WTC11 (cell line): ENCODE data around the gene PARP12. TPM values are rescaled to one million over a fixed set of nuclear protein-coding genes. Genes with fewer than 3 reads are reported as not detected.

Experiments used
- ATAC-seq: fragments of 200-7000 bp; cut with Tn5 transposase; 2 replicates; pipeline ENCODE4 v1.10.0; 2021; ENCODE audit warnings: mild to moderate bottlenecking, moderate library complexity
- CTCF ChIA-PET: fragments of 300-600 bp; sonication (Branson Sonifier 250); formaldehyde crosslinking; loops from one replicate; lab custom pipeline; 2021; ENCODE audit warnings: antibody characterized with exemption; lab: Charles Lee
- POLR2A ChIA-PET: fragments of 350-600 bp; sonication (Branson Sonifier 250); formaldehyde crosslinking; loops from one replicate; lab custom pipeline; 2021; ENCODE audit warnings: antibody characterized with exemption; lab: Charles Lee
- DNase-seq: peaks from one replicate; pipeline ENCODE4 v3.0.0; 2021; ENCODE audit warnings: low spot score
- H3K27ac Mint-ChIP-seq: 2 replicates; pipeline ENCODE4 v1.8.0; 2021; ENCODE audit warnings: mixed read lengths
- H3K27me3 Mint-ChIP-seq: 2 replicates; pipeline ENCODE4 v1.8.0; 2021; ENCODE audit warnings: low read depth, mild to moderate bottlenecking, moderate library complexity, mixed read lengths
- H3K36me3 Mint-ChIP-seq: 2 replicates; pipeline ENCODE4 v1.8.0; 2021; ENCODE audit warnings: mixed read lengths
- H3K4me1 Mint-ChIP-seq: 2 replicates; pipeline ENCODE4 v1.8.0; 2022; ENCODE audit warnings: mixed read lengths
- H3K4me3 Mint-ChIP-seq: 2 replicates; pipeline ENCODE4 v1.8.0; 2021; ENCODE audit warnings: mild to moderate bottlenecking, moderate library complexity, mixed read lengths
- H3K9me3 Mint-ChIP-seq: 2 replicates; pipeline ENCODE4 v1.8.0; 2021; ENCODE audit warnings: mixed read lengths
- AFF4 ChIP-seq: sonication (generic); formaldehyde crosslinking; IDR thresholded peaks from 2 replicates; pipeline ENCODE4 v1.8.1; 2023; ENCODE audit warnings: mild to moderate bottlenecking, missing genetic modification reagents, borderline replicate concordance
- ARID4B ChIP-seq: sonication (generic); formaldehyde crosslinking; IDR thresholded peaks from 2 replicates; pipeline ENCODE4 v1.8.0; 2023; ENCODE audit warnings: missing genetic modification reagents, mild to moderate bottlenecking, borderline replicate concordance
- CDX4 ChIP-seq: fragments of 250-450 bp; sonication (Bioruptor Pico); IDR thresholded peaks from 2 replicates; pipeline ENCODE4 v1.9.0; 2021; ENCODE audit warnings: moderate library complexity, mild to moderate bottlenecking, inconsistent platforms, borderline replicate concordance
- CREB1 ChIP-seq: sonication (generic); formaldehyde crosslinking; IDR thresholded peaks from 2 replicates; pipeline ENCODE4 v1.8.0; 2023; ENCODE audit warnings: mild to moderate bottlenecking, missing genetic modification reagents
- ESRRA ChIP-seq: sonication (generic); formaldehyde crosslinking; IDR thresholded peaks from 2 replicates; pipeline ENCODE4 v1.8.1; 2022; ENCODE audit warnings: mild to moderate bottlenecking, missing genetic modification reagents, borderline replicate concordance
- HMGA2 ChIP-seq: fragments of 250-450 bp; sonication (Bioruptor Pico); IDR thresholded peaks from 2 replicates; pipeline ENCODE4 v1.4.0; 2021; ENCODE audit warnings: mild to moderate bottlenecking, moderate library complexity
- KAT7 ChIP-seq: sonication (generic); formaldehyde crosslinking; IDR thresholded peaks from 2 replicates; pipeline ENCODE4 v1.8.1; 2023; ENCODE audit warnings: missing genetic modification reagents, mild to moderate bottlenecking, borderline replicate concordance
- OVOL2 ChIP-seq: fragments of 250-450 bp; sonication (Bioruptor Pico); IDR thresholded peaks from 2 replicates; pipeline ENCODE4 v1.9.0; 2021; ENCODE audit warnings: mild to moderate bottlenecking, borderline replicate concordance
- PRDM15 ChIP-seq: sonication (generic); formaldehyde crosslinking; IDR thresholded peaks from 2 replicates; pipeline ENCODE4 v1.8.0; 2022; ENCODE audit warnings: missing genetic modification reagents
- SMAD4 ChIP-seq: sonication (generic); formaldehyde crosslinking; IDR thresholded peaks from 2 replicates; pipeline ENCODE4 v1.8.0; 2022; ENCODE audit warnings: mild to moderate bottlenecking, missing genetic modification reagents
- STAT6 ChIP-seq: sonication (generic); formaldehyde crosslinking; conservative IDR thresholded peaks from 2 replicates; pipeline ENCODE4 v1.8.1; 2023; ENCODE audit warnings: mild to moderate bottlenecking, low read depth, missing genetic modification reagents, moderate library complexity
- USF2 ChIP-seq: sonication (generic); formaldehyde crosslinking; IDR thresholded peaks from 2 replicates; pipeline ENCODE4 v1.8.1; 2023; ENCODE audit warnings: mild to moderate bottlenecking, missing genetic modification reagents, moderate library complexity
- ZNF138 ChIP-seq: sonication (generic); formaldehyde crosslinking; conservative IDR thresholded peaks from 2 replicates; pipeline ENCODE4 v1.8.1; 2022; ENCODE audit warnings: mild to moderate bottlenecking, moderate library complexity, missing genetic modification reagents
- ZNF396 ChIP-seq: fragments of 250-450 bp; sonication (Bioruptor Pico); IDR thresholded peaks from 2 replicates; pipeline ENCODE4 v1.8.0; 2021; ENCODE audit warnings: mild to moderate bottlenecking, moderate library complexity, borderline replicate concordance
- ZNF512 ChIP-seq: sonication (generic); formaldehyde crosslinking; IDR thresholded peaks from 2 replicates; pipeline ENCODE4 v1.8.1; 2022; ENCODE audit warnings: missing genetic modification reagents, borderline replicate concordance
- ZSCAN18 ChIP-seq: fragments of 250-450 bp; sonication (Bioruptor Pico); IDR thresholded peaks from 2 replicates; pipeline ENCODE4 v2.1.2; 2022; ENCODE audit warnings: mild to moderate bottlenecking, moderate library complexity
- total RNA-seq: library from RNA; stranded (reverse); gene quantifications from 3 replicates; pipeline ENCODE4 v1.2.3, GENCODE V29; 2021

The PARP12 gene
- total RNA-seq, 1 experiment from 2014 or later: 9.1 TPM

- ChIA-PET POLR2A (no interaction called here), CTCF (no interaction called here)
- H3K9me3 Mint-ChIP-seq: no peaks in the 10 kb centered on the region
- TF ChIP-seq ZNF396 (CRISPR knock-in tag) (no peak), ARID4B (CRISPR knock-in tag) (no peak), CREB1 (CRISPR knock-in tag) (no peak), STAT6 (CRISPR knock-in tag) (no peak), OVOL2 (no peak), SMAD4 (no peak), ZSCAN18 (CRISPR knock-in tag) (no peak), AFF4 (CRISPR knock-in tag) (no peak), ESRRA (CRISPR knock-in tag) (no peak), KAT7 (CRISPR knock-in tag) (no peak), PRDM15 (CRISPR knock-in tag) (no peak), CDX4 (no peak), HMGA2 (CRISPR knock-in tag) (no peak), USF2 (no peak), ZNF512 (CRISPR knock-in tag) (no peak), ZNF138 (CRISPR knock-in tag) (no peak)
Measured at GRCh38 chr7:140058517-140058916, 4.2 kb downstream of the PARP12 start.

More at GRCh38 chr7:140058517-140058916, 4.2 kb downstream of the PARP12 start:
- peaks cover 6% of the 10 kb centered on the region; the same call in 1 of the 2 replicates for H3K4me1 Mint-ChIP-seq
- peaks cover 29% of the 10 kb centered on the region for H3K27me3 Mint-ChIP-seq
- H3K27ac Mint-ChIP-seq: no peak overlapping the region
- H3K4me3 Mint-ChIP-seq: no peak overlapping the region
- ATAC-seq: no peak
- no peak for DNase-seq
- H3K36me3 Mint-ChIP-seq: no peaks in the 10 kb centered on the region
